WERI-Rb-1 (cell line): ENCODE results near the gene MROH8.
A peak's percentile ranks its signal among the peaks of the same experiment; 100 is the strongest.

Experiments
- DNase-seq: peaks from one replicate; pipeline ENCODE4 v3.0.0-alpha.2; 2020
- H3K27ac ChIP-seq: fragments of 250-450 bp; sonication (Bioruptor Pico); 2 replicates; pipeline ENCODE4 v1.5.1; 2020; ENCODE audit warnings: mild to moderate bottlenecking, moderate library complexity
- H3K27me3 ChIP-seq: fragments of 250-450 bp; sonication (Bioruptor Pico); 2 replicates; pipeline ENCODE4 v1.5.1; 2021; ENCODE audit warnings: mild to moderate bottlenecking, low read depth, moderate library complexity; ENCODE audit not compliant: insufficient read depth, severe bottlenecking
- H3K36me3 ChIP-seq: fragments of 250-450 bp; sonication (Bioruptor Pico); 2 replicates; pipeline ENCODE4 v1.5.1; 2020; ENCODE audit warnings: mild to moderate bottlenecking, moderate library complexity
- H3K4me3 ChIP-seq: 2 replicates; pipeline ENCODE4 v1.5.1; 2011; ENCODE audit warnings: low read depth, mild to moderate bottlenecking, control low read depth, low read length
- H3K9me3 ChIP-seq: fragments of 250-450 bp; sonication (Bioruptor Pico); 2 replicates; pipeline ENCODE4 v1.5.1; 2021; ENCODE audit warnings: mild to moderate bottlenecking, moderate library complexity; ENCODE audit not compliant: severe bottlenecking
- TF ChIP-seq, protein P1 (sequence below): IDR thresholded peaks from 2 replicates; pipeline ENCODE4 v1.5.1; 2011; ENCODE audit warnings: low read depth, mild to moderate bottlenecking, control low read depth, inconsistent platforms, low read length

The MROH8 gene

DNA sequence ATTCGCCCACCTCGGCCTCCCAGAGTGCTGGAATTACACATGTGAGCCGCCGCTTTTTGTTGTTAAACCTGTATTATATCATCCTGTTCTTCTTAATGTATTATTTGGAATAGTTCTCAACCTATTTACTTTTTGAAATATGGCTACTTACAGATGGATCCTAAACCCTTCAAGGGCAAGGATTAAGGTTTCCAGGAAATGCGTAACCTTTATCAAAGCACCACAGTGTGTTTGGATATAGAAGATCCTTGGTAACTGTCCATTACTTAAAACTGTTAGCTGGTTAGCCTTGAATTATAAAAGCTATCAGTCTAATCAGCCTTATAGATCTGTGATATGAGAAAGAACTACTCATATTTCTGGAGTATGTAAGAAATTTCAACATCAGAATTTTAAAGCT, 12.5 kb downstream of the MROH8 start:
- Histone ChIP-seq H3K36me3 (no peaks in the 10 kb centered on the region), H3K9me3 (no peaks in the 10 kb centered on the region), H3K4me3 (no peak overlapping the region), H3K27ac (no peak overlapping the region), H3K27me3 (no peaks in the 10 kb centered on the region)
- TF ChIP-seq, protein P1, sequence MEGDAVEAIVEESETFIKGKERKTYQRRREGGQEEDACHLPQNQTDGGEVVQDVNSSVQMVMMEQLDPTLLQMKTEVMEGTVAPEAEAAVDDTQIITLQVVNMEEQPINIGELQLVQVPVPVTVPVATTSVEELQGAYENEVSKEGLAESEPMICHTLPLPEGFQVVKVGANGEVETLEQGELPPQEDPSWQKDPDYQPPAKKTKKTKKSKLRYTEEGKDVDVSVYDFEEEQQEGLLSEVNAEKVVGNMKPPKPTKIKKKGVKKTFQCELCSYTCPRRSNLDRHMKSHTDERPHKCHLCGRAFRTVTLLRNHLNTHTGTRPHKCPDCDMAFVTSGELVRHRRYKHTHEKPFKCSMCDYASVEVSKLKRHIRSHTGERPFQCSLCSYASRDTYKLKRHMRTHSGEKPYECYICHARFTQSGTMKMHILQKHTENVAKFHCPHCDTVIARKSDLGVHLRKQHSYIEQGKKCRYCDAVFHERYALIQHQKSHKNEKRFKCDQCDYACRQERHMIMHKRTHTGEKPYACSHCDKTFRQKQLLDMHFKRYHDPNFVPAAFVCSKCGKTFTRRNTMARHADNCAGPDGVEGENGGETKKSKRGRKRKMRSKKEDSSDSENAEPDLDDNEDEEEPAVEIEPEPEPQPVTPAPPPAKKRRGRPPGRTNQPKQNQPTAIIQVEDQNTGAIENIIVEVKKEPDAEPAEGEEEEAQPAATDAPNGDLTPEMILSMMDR, result no peak
- no peak for DNase-seq

DNA sequence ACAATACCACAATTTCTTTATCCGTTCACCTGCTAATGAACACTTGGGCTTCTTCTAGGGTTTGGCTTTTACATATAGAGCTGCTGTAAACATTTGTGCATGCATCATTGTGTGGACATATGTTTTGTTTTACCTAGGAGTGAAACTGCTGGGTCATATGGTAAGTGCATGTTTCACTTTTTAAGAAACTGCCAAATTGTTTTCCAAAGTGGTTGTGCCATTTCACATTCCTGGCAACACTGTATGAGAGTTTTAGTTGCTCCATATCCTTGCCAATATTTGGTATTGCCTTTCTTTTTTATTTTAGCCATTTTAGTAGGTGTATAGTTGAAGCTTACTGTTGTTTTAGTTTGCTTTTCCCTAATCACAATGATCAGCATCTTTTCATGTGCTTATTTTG, 14.3 kb downstream of the MROH8 start:
- TF ChIP-seq, protein P1, result no peak
- Histone ChIP-seq H3K27me3 (no peaks in the 10 kb centered on the region), H3K9me3 (no peaks in the 10 kb centered on the region), H3K4me3 (no peak overlapping the region), H3K36me3 (no peaks in the 10 kb centered on the region), H3K27ac (no peak overlapping the region)
- DNase-seq, result no peak

DNA sequence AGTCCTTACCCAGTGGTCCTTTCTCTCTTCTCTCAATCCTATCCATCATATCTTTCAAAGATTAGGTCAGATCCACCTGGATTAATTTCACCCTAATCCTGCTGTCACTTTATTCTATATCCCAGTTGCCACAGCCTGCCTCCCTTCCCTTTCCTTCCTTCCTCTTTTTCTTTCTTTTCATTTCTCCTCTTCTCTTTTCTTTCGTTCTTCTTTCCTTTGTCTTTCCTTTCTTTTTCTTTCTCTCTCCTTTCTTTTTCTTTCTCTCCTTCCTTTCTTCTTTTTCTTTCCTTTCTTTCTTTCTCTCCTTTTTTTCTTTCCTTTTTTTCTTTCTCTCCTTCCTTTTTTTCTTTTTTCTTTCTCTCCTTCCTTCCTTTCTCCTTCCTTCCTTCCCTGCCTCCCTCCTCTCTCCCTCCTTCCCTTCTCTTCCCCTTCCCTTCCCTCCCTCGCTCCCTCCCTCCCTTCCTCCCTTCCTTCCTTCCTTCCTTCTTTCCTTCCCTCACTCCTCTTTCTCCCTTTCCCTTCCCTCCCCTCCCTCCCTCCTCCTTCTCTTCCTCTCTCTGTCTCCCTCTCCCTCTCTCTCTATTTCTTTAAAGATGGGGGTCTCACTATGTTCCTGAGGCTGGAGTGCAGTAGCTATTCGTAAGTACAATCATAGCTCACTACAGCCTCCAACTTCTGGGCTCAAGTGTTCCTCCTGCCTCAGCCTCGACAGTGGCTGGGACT, 15.4 kb downstream of the MROH8 start:
- H3K9me3 ChIP-seq, result no peaks in the 10 kb centered on the region
- no peak for DNase-seq
- no peak overlapping the region for H3K27ac ChIP-seq
- TF ChIP-seq, protein P1, result no peak
- no peaks in the 10 kb centered on the region for H3K36me3 ChIP-seq
- no peaks in the 10 kb centered on the region for H3K27me3 ChIP-seq
- no peak overlapping the region for H3K4me3 ChIP-seq

DNA sequence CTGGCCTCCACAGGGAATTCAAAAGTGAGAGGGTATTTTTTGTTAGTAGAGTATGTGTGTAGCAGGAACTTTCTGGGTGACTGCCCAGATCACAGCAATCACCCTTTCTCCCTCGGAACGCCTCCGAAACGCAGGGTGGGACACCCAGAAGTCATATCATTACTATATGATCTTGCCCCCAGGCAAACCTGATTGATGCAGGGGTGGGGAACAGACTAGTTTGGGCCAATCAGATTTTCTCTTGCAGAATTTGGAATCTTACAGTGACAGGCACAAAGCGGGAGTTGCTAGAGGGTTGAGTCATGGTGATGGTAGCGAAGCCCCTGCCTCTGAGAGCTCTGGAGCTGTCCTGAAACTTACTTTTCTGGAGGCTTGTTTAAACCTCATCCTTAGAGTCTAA, 16.7 kb downstream of the MROH8 start:
- no peak overlapping the region for H3K27ac ChIP-seq
- no peak overlapping the region for H3K4me3 ChIP-seq
- no peak for DNase-seq
- TF ChIP-seq, protein P1, result no peak
- H3K9me3 ChIP-seq, result no peaks in the 10 kb centered on the region
- no peaks in the 10 kb centered on the region for H3K27me3 ChIP-seq
- H3K36me3 ChIP-seq, result no peaks in the 10 kb centered on the region

DNA sequence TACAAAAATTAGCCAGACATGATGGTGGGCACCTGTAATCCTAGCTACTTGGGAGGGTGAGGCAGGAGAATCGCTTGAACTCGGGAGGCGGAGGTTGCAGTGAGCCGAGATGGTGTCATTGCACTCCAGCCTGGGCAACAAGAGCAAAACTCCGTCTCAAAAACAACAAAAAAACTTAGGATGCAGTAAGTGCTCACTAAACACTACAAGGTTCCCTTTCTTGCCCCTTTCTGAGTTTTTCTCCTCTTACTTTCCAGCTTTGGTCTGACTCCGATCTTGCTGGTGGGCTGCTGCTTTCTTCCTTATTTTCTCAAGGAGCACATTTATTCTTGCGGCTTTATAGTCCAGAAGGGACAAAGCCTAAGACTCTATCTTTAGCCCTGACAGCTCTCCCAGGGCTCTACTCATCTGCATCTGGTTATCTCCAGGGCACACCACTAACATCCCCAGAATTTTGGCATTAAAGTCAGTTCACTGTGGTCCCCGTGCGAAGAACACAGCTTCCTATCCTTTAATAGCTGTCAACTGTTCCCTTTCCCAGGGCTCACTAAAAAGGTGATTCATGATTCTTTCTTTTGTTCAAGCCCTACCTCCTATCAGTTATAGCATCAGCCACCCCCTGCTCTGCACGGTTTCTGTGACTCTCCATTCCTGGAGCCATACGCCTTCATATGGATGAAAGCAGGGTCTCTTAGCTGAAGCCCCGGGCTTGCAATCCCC, 17.4 kb downstream of the MROH8 start:
- Histone ChIP-seq H3K36me3 (no peaks in the 10 kb centered on the region), H3K4me3 (no peak overlapping the region), H3K27ac (no peak overlapping the region), H3K27me3 (no peaks in the 10 kb centered on the region), H3K9me3 (no peaks in the 10 kb centered on the region)
- DNase-seq, result no peak
- TF ChIP-seq, protein P1, result no peak

DNA sequence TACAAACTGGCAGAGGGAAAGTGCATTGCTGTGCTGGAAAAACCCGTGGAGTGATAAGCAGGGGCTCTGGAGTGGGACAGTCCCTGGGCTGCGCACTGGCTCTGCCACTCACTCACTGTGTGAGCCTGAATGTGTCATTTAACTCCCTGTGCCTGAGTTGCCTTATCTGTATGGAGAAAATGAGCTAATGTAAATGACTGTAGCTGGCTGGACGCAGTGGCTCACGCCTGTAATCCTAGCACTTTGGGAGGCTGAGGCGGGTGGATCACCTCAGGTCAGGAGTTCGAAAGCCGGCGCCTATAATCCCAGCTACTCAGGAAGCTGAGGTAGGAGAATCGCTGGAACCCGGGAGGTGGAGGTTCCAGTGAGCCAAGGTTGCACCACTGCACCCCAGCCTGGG, 18.7 kb downstream of the MROH8 start:
- H3K27ac ChIP-seq, result peak overlapping the region; percentile 1
- peak; percentile 74 for DNase-seq
- no peaks in the 10 kb centered on the region for H3K36me3 ChIP-seq
- TF ChIP-seq, protein P1, result no peak
- no peaks in the 10 kb centered on the region for H3K9me3 ChIP-seq
- no peaks in the 10 kb centered on the region for H3K27me3 ChIP-seq
- no peak overlapping the region for H3K4me3 ChIP-seq
